ENCODE results near the gene TRIL.

DNA sequence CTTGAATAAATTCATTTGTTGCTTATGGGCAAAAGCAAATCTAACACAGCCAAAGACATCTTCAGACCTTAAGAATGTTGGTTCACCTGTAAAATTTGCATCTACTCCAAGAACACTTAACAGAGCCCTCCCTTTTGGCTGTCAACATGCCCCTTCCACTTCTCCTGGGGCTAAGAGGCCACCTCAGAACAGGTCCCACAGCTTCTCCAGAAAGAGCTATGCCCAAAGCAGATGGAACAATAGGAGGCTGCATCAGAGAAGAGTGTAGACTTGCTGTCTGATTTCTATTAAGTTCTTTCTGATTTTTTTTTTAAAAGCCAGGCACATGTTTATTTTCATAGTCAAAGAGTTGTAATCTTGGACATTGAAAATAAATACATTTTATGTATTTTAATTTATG, 26.1 kb upstream of the TRIL start:
- TF ChIP-seq POLR2A (IDR thresholded peaks at IDR 0.05; ENCODE audit: low read length) (no peak), GATA1 (IDR thresholded peaks at IDR 0.05; ENCODE audit: low read depth, low read length) (no peak)

Data from erythroblast (primary cell).